ENCODE results near the gene ZNF423. TPM values are rescaled to one million over a fixed set of nuclear protein-coding genes. Genes with fewer than 3 reads are reported as not detected.

ZNF423 gene
- total RNA-seq, 1 donor from 2014 or later, result 0.69 TPM

GRCh38 chr16:49675413-49675812, 180.5 kb downstream of the ZNF423 start:
- TF ChIP-seq CTCF (conservative IDR thresholded peaks at IDR 0.05; ENCODE audit: low read depth, low read length), result no peak
- DNase-seq (ENCODE audit: low read depth), result no peak
- H3K4me3 ChIP-seq (ENCODE audit: low read depth, low read length), result no peak overlapping the region

- DNase-seq (ENCODE audit: low read depth), result no peak
- TF ChIP-seq CTCF (conservative IDR thresholded peaks at IDR 0.05; ENCODE audit: low read depth, low read length), result no peak
- no peak overlapping the region for H3K4me3 ChIP-seq (ENCODE audit: low read depth, low read length)
Observed at GRCh38 chr16:49674990-49675389, 180.9 kb downstream of the ZNF423 start.

- no peak for DNase-seq (ENCODE audit: low read depth)
- H3K4me3 ChIP-seq (ENCODE audit: low read depth, low read length), result no peak overlapping the region
- TF ChIP-seq CTCF (conservative IDR thresholded peaks at IDR 0.05; ENCODE audit: low read depth, low read length), result no peak
Observed at GRCh38 chr16:49674351-49674851, 181.5 kb downstream of the ZNF423 start.

- H3K4me3 ChIP-seq (ENCODE audit: low read depth, low read length), result no peak overlapping the region
- no peak for DNase-seq (ENCODE audit: low read depth)
- TF ChIP-seq CTCF (conservative IDR thresholded peaks at IDR 0.05; ENCODE audit: low read depth, low read length), result no peak
Observed at GRCh38 chr16:49673442-49673841, 182.5 kb downstream of the ZNF423 start.

- no peak for TF ChIP-seq CTCF (conservative IDR thresholded peaks at IDR 0.05; ENCODE audit: low read depth, low read length)
- H3K4me3 ChIP-seq (ENCODE audit: low read depth, low read length), result no peak overlapping the region
- no peak for DNase-seq (ENCODE audit: low read depth)
Observed at GRCh38 chr16:49672753-49673152, 183.2 kb downstream of the ZNF423 start.

- H3K4me3 ChIP-seq (ENCODE audit: low read depth, low read length), result no peak overlapping the region
- no peak for TF ChIP-seq CTCF (conservative IDR thresholded peaks at IDR 0.05; ENCODE audit: low read depth, low read length)
- DNase-seq (ENCODE audit: low read depth), result no peak
Observed at GRCh38 chr16:49671333-49671732, 184.6 kb downstream of the ZNF423 start.

- no peak overlapping the region for H3K4me3 ChIP-seq (ENCODE audit: low read depth, low read length)
- DNase-seq (ENCODE audit: low read depth), result no peak
Observed at GRCh38 chr16:49670627-49671026, 185.3 kb downstream of the ZNF423 start.

More at GRCh38 chr16:49670627-49671026, 185.3 kb downstream of the ZNF423 start:
- no peak for TF ChIP-seq CTCF (conservative IDR thresholded peaks at IDR 0.05; ENCODE audit: low read depth, low read length)
